Astrocyte (in vitro differentiated cells and primary cell): Measurements from ENCODE around the gene GGCX.

Experiments
- EZH2 ChIP-seq: IDR thresholded peaks from 2 replicates; pipeline ENCODE4 v1.6.1; 2012; ENCODE audit warnings: mild to moderate bottlenecking, low read length, inconsistent platforms; ENCODE audit not compliant: insufficient read depth
- TF ChIP-seq, protein P1 (sequence below): IDR thresholded peaks from 2 replicates; pipeline ENCODE4 v1.5.1; 2011; ENCODE audit warnings: low read depth, mild to moderate bottlenecking, inconsistent platforms, low read length, moderate library complexity; ENCODE audit not compliant: insufficient read depth

DNA sequence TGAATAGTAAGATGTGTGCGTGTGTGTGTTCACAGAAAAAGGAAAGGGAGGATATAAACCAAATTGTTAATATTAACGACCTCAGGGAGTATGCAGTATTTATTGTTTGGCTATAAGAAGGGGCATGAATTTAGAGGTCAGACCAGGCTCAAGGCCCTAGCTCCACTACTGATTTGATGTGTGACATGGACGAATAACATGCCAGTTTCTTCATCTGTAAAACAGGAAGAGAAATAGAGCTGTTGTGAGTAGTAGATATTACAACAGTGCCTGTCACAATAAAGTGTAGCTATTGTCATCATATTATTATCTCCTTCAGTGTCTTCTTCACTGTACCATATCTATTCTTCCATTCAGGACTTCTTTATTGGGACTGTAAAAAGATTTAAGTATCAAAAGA lies 26.4 kb downstream of the GGCX start:
- no peak for TF ChIP-seq EZH2
- TF ChIP-seq, protein P1, sequence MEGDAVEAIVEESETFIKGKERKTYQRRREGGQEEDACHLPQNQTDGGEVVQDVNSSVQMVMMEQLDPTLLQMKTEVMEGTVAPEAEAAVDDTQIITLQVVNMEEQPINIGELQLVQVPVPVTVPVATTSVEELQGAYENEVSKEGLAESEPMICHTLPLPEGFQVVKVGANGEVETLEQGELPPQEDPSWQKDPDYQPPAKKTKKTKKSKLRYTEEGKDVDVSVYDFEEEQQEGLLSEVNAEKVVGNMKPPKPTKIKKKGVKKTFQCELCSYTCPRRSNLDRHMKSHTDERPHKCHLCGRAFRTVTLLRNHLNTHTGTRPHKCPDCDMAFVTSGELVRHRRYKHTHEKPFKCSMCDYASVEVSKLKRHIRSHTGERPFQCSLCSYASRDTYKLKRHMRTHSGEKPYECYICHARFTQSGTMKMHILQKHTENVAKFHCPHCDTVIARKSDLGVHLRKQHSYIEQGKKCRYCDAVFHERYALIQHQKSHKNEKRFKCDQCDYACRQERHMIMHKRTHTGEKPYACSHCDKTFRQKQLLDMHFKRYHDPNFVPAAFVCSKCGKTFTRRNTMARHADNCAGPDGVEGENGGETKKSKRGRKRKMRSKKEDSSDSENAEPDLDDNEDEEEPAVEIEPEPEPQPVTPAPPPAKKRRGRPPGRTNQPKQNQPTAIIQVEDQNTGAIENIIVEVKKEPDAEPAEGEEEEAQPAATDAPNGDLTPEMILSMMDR: no peak
